Measurements from ENCODE around the gene PSME1.

DNA sequence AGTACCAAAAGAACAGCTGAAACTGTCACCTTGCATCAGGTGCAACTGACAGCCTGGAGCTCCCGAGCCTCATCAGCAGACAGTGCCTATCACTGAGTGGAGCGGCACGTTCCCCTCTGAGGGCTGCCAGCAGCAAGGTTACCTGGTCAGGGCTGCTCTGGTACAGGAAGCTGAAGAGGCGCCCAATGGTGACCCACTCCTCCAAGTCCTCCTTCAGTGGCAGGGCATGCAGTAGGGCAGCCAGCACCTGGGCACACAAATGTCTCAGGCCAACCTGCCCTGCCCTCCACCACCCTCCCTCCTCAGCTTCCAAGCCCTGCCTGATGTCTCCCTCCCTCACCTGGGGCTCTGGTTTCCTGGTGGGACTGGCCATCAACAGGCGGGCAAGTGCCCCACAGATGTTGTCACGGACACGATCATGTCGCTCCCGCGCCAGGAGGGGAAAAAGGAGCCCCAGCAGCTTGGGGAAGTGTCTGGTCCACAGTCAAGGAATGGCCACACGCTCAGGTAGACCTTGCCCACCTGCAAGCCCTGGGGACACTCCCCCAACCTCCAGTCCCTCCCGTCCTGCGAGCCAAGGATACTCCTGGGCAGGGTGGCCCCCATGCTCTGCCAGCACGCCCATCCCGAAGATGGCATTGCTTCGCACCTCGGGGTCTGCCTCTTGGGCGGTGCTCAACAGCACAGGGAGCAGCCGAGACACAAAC lies 45.5 kb downstream of the PSME1 start:
- TF ChIP-seq POLR2A (IDR thresholded peaks at IDR 0.05) = no peak
- TF ChIP-seq, protein P1, sequence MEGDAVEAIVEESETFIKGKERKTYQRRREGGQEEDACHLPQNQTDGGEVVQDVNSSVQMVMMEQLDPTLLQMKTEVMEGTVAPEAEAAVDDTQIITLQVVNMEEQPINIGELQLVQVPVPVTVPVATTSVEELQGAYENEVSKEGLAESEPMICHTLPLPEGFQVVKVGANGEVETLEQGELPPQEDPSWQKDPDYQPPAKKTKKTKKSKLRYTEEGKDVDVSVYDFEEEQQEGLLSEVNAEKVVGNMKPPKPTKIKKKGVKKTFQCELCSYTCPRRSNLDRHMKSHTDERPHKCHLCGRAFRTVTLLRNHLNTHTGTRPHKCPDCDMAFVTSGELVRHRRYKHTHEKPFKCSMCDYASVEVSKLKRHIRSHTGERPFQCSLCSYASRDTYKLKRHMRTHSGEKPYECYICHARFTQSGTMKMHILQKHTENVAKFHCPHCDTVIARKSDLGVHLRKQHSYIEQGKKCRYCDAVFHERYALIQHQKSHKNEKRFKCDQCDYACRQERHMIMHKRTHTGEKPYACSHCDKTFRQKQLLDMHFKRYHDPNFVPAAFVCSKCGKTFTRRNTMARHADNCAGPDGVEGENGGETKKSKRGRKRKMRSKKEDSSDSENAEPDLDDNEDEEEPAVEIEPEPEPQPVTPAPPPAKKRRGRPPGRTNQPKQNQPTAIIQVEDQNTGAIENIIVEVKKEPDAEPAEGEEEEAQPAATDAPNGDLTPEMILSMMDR (IDR thresholded peaks at IDR 0.05) = no peak
